GM12878 (cell line): ENCODE results near the gene MDM4. TPM values are rescaled to one million over a fixed set of nuclear protein-coding genes. Genes with fewer than 3 reads are reported as not detected.
A peak's percentile ranks its signal among the peaks of the same experiment; 100 is the strongest.

Experiments
- ATAC-seq: fragments of 200-7000 bp; cut with Tn5 transposase; 3 replicates; pipeline ENCODE4 v1.9.1; 2020; ENCODE audit warnings: mild to moderate bottlenecking, moderate library complexity
- BruUV-seq: library from RNA; stranded (reverse); fragments of 400-500 nt; replicated peaks from 2 replicates; lab custom pipeline; 2021; lab: Mats Ljungman, UMichigan
- CTCF ChIA-PET: fragments of 300-600 bp; sonication (Branson Sonifier 250); formaldehyde crosslinking; extraction: SDS; loops from one replicate; lab custom pipeline; 2021; ENCODE audit warnings: inconsistent platforms; lab: Yijun Ruan, JAX
- POLR2A ChIA-PET: fragments of 350-600 bp; formaldehyde crosslinking; extraction: SDS; loops from one replicate; lab custom pipeline; 2021; ENCODE audit warnings: inconsistent platforms; lab: Charles Lee
- RAD21 ChIA-PET: fragments of 300-600 bp; sonication (Branson Sonifier 250); formaldehyde crosslinking; loops from one replicate; lab custom pipeline; 2023; ENCODE audit warnings: antibody characterized with exemption; ENCODE audit not compliant: unreplicated experiment; lab: Charles Lee
- SMC1A ChIA-PET: fragments of 300-600 bp; sonication (Branson Sonifier 250); formaldehyde crosslinking; loops from one replicate; lab custom pipeline; 2023; ENCODE audit not compliant: unreplicated experiment, uncharacterized antibody; lab: Charles Lee
- DNase-seq: peaks from one replicate; pipeline ENCODE4 v3.0.0-alpha.2; 2011; ENCODE audit warnings: low read depth, low spot score
- FAIRE-seq: peaks from 3 replicates; lab custom pipeline; 2011; peaks lifted over from hg19 to GRCh38; lab: Jason Lieb, UNC
- H2AFZ ChIP-seq: 2 replicates; pipeline ENCODE4 v1.6.0; 2011; ENCODE audit warnings: low read depth, low read length, control low read depth; ENCODE audit not compliant: control insufficient read depth
- H3K27ac ChIP-seq: 2 replicates; pipeline ENCODE4 v1.5.1; 2011; ENCODE audit warnings: control low read depth; ENCODE audit not compliant: control insufficient read depth, insufficient read depth
- H3K27me3 ChIP-seq, 2 experiments: replicated peaks in 1 of 2; 2 replicates each; pipeline versions ENCODE4 v1.6.0 to v1.6.1; 2011; ENCODE audit warnings: low read length in 1 of 2; ENCODE audit not compliant: control insufficient read depth in 2 of 2, insufficient read depth in 2 of 2
- H3K36me3 ChIP-seq, 2 experiments: 2 replicates each; pipeline ENCODE4 v1.5.1; 2011; ENCODE audit warnings: low read length in 1 of 2; ENCODE audit not compliant: control insufficient read depth in 2 of 2, insufficient read depth in 2 of 2
- H3K4me1 ChIP-seq: 2 replicates; pipeline ENCODE4 v1.6.1; 2011; ENCODE audit warnings: mild to moderate bottlenecking, low read length, moderate library complexity, mixed read lengths; ENCODE audit not compliant: control insufficient read depth, insufficient read depth
- H3K4me2 ChIP-seq: 2 replicates; pipeline ENCODE4 v1.6.0; 2011; ENCODE audit warnings: control low read depth; ENCODE audit not compliant: control insufficient read depth, insufficient read depth
- H3K4me3 ChIP-seq: fragments of 200-600 bp; sonication (generic); 2 replicates; pipeline ENCODE4 v1.5.1; 2016
- H3K79me2 ChIP-seq: 2 replicates; pipeline ENCODE4 v1.6.0; 2011; ENCODE audit warnings: low read length; ENCODE audit not compliant: control insufficient read depth, insufficient read depth
- H3K9ac ChIP-seq: 2 replicates; pipeline ENCODE4 v1.8.0; 2011; ENCODE audit warnings: low read length, control low read depth, mixed read lengths; ENCODE audit not compliant: control insufficient read depth, insufficient read depth
- H3K9me3 ChIP-seq: replicated peaks from 3 replicates; pipeline ENCODE4 v1.5.1; 2011; ENCODE audit warnings: mild to moderate bottlenecking, low read length; ENCODE audit not compliant: control insufficient read depth, insufficient read depth
- H4K20me1 ChIP-seq: 2 replicates; pipeline ENCODE4 v1.6.0; 2011; ENCODE audit not compliant: control insufficient read depth, insufficient read depth
- JUNB ChIP-seq: IDR thresholded peaks from 2 replicates; pipeline ENCODE4 v1.6.1; 2016; ENCODE audit warnings: antibody characterized with exemption, mild to moderate bottlenecking
- MTA3 ChIP-seq: IDR thresholded peaks from 2 replicates; pipeline ENCODE4 v1.6.1; 2012; ENCODE audit warnings: low read length, inconsistent platforms, borderline replicate concordance
- SPI1 ChIP-seq: IDR thresholded peaks from 2 replicates; pipeline ENCODE4 v1.6.1; 2011; ENCODE audit warnings: low read depth, mild to moderate bottlenecking, low read length, moderate library complexity, borderline replicate concordance; ENCODE audit not compliant: insufficient read depth
- WGBS: methylation state at CpG from one replicate; pipeline ENCODE4 v1.1.6; 2016; ENCODE audit warnings: low lambda C conversion rate; ENCODE audit not compliant: insufficient replicate concordance, insufficient coverage; ENCODE audit errors: missing lambda C conversion rate; 5-methylcytosine and 5-hydroxymethylcytosine counted together
- in situ Hi-C: fragments of 300-500 bp; cut with MboI; formaldehyde crosslinking; loops from 9 replicates; pipeline ENCODE4 v1.14.3; 2018; ENCODE audit warnings: mixed read lengths
- intact Hi-C: fragments of 100-400 bp; cut with micrococcal nuclease; formaldehyde crosslinking; loops from one replicate; pipeline ENCODE4 v1.14.2; 2022; ENCODE audit not compliant: unreplicated experiment
- polyA plus RNA-seq, 11 experiments: library from polyadenylated mRNA; depleted of rRNA in 4 of 11; unstranded in 6 of 11; stranded (reverse) in 5 of 11; fragments of >200 nt; fragmentation: Nextera tagmentation in 4 of 11; fragmentation: Illumina TruSeq in 1 of 11; extraction: Ambion mirVana in 4 of 11; extraction: Trizol in 1 of 11; gene quantifications; 1 replicate in 1 of 11; 2 replicates in 10 of 11; pipeline versions ENCODE4 v1.2.1 to v1.2.3, GENCODE V29; 2011 to 2016; ENCODE audit warnings: inconsistent platforms in 2 of 11, missing spikeins in 2 of 11, low read depth in 1 of 11
- total RNA-seq, 4 experiments: library from RNA; depleted of rRNA in 3 of 4; stranded (reverse); fragments of >200 nt in 3 of 4; fragmentation: Illumina TruSeq in 1 of 4; extraction: Trizol in 1 of 4; gene quantifications; 2 replicates each; pipeline versions ENCODE4 v1.2.1 to v1.2.3, GENCODE V29; 2013 to 2021

Gene MDM4
- total and polyA plus RNA-seq, 10 of the 15 experiments (the other 5 are each of a cell fraction or from before 2014, with no cell fraction given) = 2.5 to 74.4 (median 22.7) TPM

- CTCF ChIA-PET = interaction anchor here (0.9 to 39.0 kb wide), 5 partner anchors 18 to 308 kb away, joined by 3 to 2021 read pairs (median 17); no protein-coding TSS in a partner anchor
- ATAC-seq = no peak
- POLR2A ChIA-PET = interaction anchor here (1.2 kb wide), 1 partner anchor 48 kb away, joined by 4 read pairs; no protein-coding TSS in a partner anchor
- Histone ChIP-seq H3K4me1 (peaks cover 10% of the 10 kb centered on the region), H3K4me3 (no peak overlapping the region), H3K36me3 (no peaks in the 10 kb centered on the region), H2AFZ (peak overlapping the region; percentile 34), H3K79me2 (peaks cover 3% of the 10 kb centered on the region), H3K4me2 (no peak overlapping the region), H3K9ac (no peak overlapping the region), H3K27ac (no peak overlapping the region), H3K9me3 (no peaks in the 10 kb centered on the region; the same call in 2 of the 3 replicates), H4K20me1 (no peaks in the 10 kb centered on the region), H3K27me3 (no peaks in the 10 kb centered on the region)
- DNase-seq = no peak
- RAD21 ChIA-PET = interaction anchor here (0.8 to 13.5 kb wide), 6 partner anchors 16 to 308 kb away, joined by 4 to 441 read pairs (median 8); no protein-coding TSS in a partner anchor
- TF ChIP-seq MTA3 (no peak), SPI1 (peak; percentile 85), JUNB (no peak)
- FAIRE-seq = no peak
- SMC1A ChIA-PET = interaction anchor here (0.7 to 19.3 kb wide), 7 partner anchors 19 to 1820 kb away, joined by 3 to 939 read pairs (median 6); no protein-coding TSS in a partner anchor
- BruUV-seq = no TSS peak
- in situ Hi-C loops = no loop called here
- intact Hi-C loops = loop anchor here (1.0 kb wide), 1 partner anchor 68 kb away; no protein-coding TSS in a partner anchor
- 20% methylated on average over 3 of the region's 3 CpGs for WGBS
These were observed 17.2 kb upstream of the MDM4 start for GRCh38 chr1:204498981-204499380.
